HepG2 (cell line): ENCODE results near the gene RPL35. TPM values are rescaled to one million over a fixed set of nuclear protein-coding genes. Genes with fewer than 3 reads are reported as not detected.

Source experiments
- DMTF1 ChIP-seq: sonication (generic); formaldehyde crosslinking; IDR thresholded peaks from 2 replicates; pipeline ENCODE4 v1.4.0; 2020; ENCODE audit warnings: mild to moderate bottlenecking, missing genetic modification reagents
- ELF1 ChIP-seq: sonication (generic); formaldehyde crosslinking; IDR thresholded peaks from 2 replicates; pipeline ENCODE4 v1.4.0; 2020; ENCODE audit warnings: missing genetic modification reagents
- ELK4 ChIP-seq: sonication (generic); formaldehyde crosslinking; IDR thresholded peaks from 2 replicates; pipeline ENCODE4 v1.9.0; 2021; ENCODE audit warnings: missing genetic modification reagents, borderline replicate concordance
- HDAC1 ChIP-seq: sonication (generic); formaldehyde crosslinking; IDR thresholded peaks from 2 replicates; pipeline ENCODE4 v1.5.1; 2020; ENCODE audit warnings: mild to moderate bottlenecking, missing genetic modification reagents
- IKZF5 ChIP-seq: IDR thresholded peaks from 2 replicates; pipeline ENCODE4 v1.6.1; 2018; ENCODE audit warnings: missing genetic modification reagents, mild to moderate bottlenecking, missing compliant biosample characterization
- RARA ChIP-seq: IDR thresholded peaks from 2 replicates; pipeline ENCODE4 v1.6.1; 2016; ENCODE audit warnings: missing genetic modification reagents, missing compliant biosample characterization
- SMC3 ChIP-seq: IDR thresholded peaks from 2 replicates; pipeline ENCODE4 v1.6.1; 2011; ENCODE audit warnings: low read length, improper control_type of control experiment
- TBX2 ChIP-seq: sonication (generic); formaldehyde crosslinking; IDR thresholded peaks from 2 replicates; pipeline ENCODE4 v1.5.0; 2020; ENCODE audit warnings: missing genetic modification reagents, mild to moderate bottlenecking, borderline replicate concordance
- TRIM24 ChIP-seq: sonication (generic); formaldehyde crosslinking; IDR thresholded peaks from 2 replicates; pipeline ENCODE4 v1.8.0; 2022; ENCODE audit warnings: mild to moderate bottlenecking, missing genetic modification reagents
- ZHX2 ChIP-seq, 2 experiments: sonication (generic) in 1 of 2; formaldehyde crosslinking in 1 of 2; IDR thresholded peaks; 2 replicates each; pipeline versions ENCODE4 v1.6.1 to v1.9.0; 2014 to 2022; ENCODE audit warnings: antibody characterized with exemption in 1 of 2, borderline replicate concordance in 1 of 2, inconsistent platforms in 1 of 2, low read depth in 1 of 2, missing genetic modification reagents in 1 of 2
- ZNF143 ChIP-seq: sonication (generic); formaldehyde crosslinking; IDR thresholded peaks from 2 replicates; pipeline ENCODE4 v1.4.0; 2020; ENCODE audit warnings: missing genetic modification reagents
- polyA plus RNA-seq, 8 experiments: library from polyadenylated mRNA; depleted of rRNA in 3 of 8; stranded (reverse) in 7 of 8; unstranded in 1 of 8; fragments of >200 nt; fragmentation: Illumina TruSeq in 4 of 8; extraction: Trizol in 4 of 8; gene quantifications; 2 replicates each; pipeline versions ENCODE4 v1.2.1 to v1.2.3, GENCODE V29; 2011 to 2016; ENCODE audit warnings: low read depth in 4 of 8, missing spikeins in 1 of 8, mixed read lengths in 1 of 8; ENCODE audit not compliant: insufficient read depth in 1 of 8
- total RNA-seq, 5 experiments: library from RNA; depleted of rRNA; stranded (reverse); fragments of >200 nt; fragmentation: Illumina TruSeq; extraction: Trizol; gene quantifications; 2 replicates each; pipeline ENCODE4 v1.2.3, GENCODE V29; 2016; ENCODE audit warnings: low read depth in 1 of 5
- TF ChIP-seq, protein P1 (sequence below): sonication (generic); formaldehyde crosslinking; conservative IDR thresholded peaks from 2 replicates; pipeline ENCODE4 v1.5.0; 2020; ENCODE audit warnings: missing genetic modification reagents
- TF ChIP-seq, protein P2 (sequence below): sonication (generic); formaldehyde crosslinking; IDR thresholded peaks from 2 replicates; pipeline ENCODE4 v1.8.1; 2023; ENCODE audit warnings: missing genetic modification reagents, mild to moderate bottlenecking, borderline replicate concordance

RPL35 gene
- total and polyA plus RNA-seq, 2 of the 13 experiments (the other 11 are each of a cell fraction or from before 2014, with no cell fraction given): 2,153 to 2,935 TPM

- TF ChIP-seq TRIM24 (CRISPR knock-in tag) (no peak), ELK4 (no peak), DMTF1 (CRISPR knock-in tag) (no peak), ZNF143 (peak; percentile 36; the same call in 1 of the 2 replicates), RARA (no peak; the same call in 1 of the 2 replicates), TBX2 (peak; percentile 70), ELF1 (CRISPR knock-in tag) (peak; percentile 85), SMC3 (no peak), ZHX2 (IDR thresholded peaks at IDR 0.05; ENCODE audit: low read depth) (no peak), ZHX2 (CRISPR knock-in tag; IDR thresholded peaks at IDR 0.05; ENCODE audit: borderline replicate concordance) (peak; percentile 55), HDAC1 (peak; percentile 59), IKZF5 (CRISPR knock-in tag) (0 out of 2 replicates have a peak, but pooled peaks have one; percentile 48)
- TF ChIP-seq, protein P1, sequence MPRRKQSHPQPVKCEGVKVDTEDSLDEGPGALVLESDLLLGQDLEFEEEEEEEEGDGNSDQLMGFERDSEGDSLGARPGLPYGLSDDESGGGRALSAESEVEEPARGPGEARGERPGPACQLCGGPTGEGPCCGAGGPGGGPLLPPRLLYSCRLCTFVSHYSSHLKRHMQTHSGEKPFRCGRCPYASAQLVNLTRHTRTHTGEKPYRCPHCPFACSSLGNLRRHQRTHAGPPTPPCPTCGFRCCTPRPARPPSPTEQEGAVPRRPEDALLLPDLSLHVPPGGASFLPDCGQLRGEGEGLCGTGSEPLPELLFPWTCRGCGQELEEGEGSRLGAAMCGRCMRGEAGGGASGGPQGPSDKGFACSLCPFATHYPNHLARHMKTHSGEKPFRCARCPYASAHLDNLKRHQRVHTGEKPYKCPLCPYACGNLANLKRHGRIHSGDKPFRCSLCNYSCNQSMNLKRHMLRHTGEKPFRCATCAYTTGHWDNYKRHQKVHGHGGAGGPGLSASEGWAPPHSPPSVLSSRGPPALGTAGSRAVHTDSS (CRISPR knock-in tag): no peak
- TF ChIP-seq, protein P2, sequence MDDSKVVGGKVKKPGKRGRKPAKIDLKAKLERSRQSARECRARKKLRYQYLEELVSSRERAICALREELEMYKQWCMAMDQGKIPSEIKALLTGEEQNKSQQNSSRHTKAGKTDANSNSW: peak; percentile 80; the same call in 1 of the 2 replicates
Observed at GRCh38 chr9:124861342-124862229, at the start of gene RPL35, which contains the start of gene ARPC5L (continued).
